GM11168 (cell line): ENCODE measurements around the gene BNC2.

ENCODE experiments used
- in situ Hi-C: fragments of 300-500 bp; cut with MboI; formaldehyde crosslinking; loops from one replicate; pipeline ENCODE4 v1.12.0; 2022; ENCODE audit warnings: low sequenced_read_pairs; ENCODE audit not compliant: unreplicated experiment

Gene BNC2

DNA sequence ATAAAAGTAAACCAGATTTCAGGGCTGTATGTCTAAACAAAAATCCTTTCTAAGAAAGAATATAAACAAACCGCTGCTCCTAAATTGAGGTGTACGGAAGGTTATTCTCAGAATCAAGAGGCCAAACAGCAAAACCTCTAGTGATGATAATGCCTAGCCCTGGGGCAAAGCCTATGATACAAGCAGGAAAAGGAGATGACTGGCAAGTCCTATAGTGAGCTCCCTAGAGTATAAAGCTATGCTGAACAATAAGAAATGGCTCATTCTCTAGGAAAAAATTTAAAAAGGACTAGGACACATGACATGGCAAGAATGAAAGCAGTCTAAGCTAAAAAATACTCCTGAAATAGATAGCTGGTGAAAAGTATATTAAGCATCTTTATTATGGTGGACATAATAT is 187.1 kb downstream of the BNC2 start:
- in situ Hi-C loops = no loop called here

DNA sequence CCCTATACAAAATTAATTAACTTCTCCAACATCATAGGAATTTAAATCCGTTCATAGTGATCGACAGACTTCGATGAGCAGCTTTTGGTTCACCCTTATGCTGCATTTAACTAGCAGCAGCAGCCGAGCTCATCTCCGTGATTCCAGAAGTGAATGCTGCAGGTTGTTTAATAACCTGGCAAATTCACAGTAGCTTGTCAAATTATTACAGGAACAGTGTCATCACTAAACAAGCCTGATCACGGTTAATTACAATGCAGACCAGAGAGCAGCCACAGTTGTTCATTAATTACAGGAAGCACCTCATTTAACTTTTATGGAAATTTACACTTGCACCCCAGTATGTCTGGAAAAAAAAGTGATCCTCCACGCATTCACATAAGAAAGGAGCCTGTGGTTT is 188.2 kb downstream of the BNC2 start:
- in situ Hi-C loops = no loop called here

- in situ Hi-C loops = no loop called here
Observed at GRCh38 chr9:16681652-16681987, 188.8 kb downstream of the BNC2 start.

DNA sequence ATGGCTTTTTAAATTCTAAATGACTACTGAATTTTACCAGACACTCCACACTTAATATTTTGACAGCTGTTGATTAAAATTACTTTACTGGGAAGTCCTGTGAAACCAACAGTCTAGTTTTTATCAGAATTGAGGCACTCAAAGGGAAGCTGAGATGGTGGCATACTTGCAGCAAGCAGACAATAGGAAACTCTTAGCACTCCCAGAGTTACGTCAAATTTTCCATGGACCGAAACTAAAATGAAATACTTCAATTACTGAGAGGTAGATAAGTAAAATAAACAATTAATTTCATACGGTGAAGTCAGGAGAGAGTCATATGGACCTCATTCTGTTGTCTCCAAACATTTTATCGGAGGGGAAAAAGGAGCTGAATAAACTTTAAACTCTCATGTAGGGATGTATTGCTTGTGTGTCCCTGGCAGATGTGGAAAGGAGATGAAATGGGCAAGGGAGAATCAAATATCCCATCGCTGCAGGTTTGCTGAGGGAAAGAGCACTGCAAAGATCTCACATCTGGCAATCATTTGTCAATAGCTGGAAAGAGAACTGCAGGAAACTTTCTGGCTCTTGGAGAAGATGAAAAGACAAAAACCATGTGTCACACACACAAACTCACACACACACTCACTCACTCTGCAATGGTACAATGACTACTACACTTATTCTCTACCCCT is 189.4 kb downstream of the BNC2 start:
- in situ Hi-C loops = no loop called here

DNA sequence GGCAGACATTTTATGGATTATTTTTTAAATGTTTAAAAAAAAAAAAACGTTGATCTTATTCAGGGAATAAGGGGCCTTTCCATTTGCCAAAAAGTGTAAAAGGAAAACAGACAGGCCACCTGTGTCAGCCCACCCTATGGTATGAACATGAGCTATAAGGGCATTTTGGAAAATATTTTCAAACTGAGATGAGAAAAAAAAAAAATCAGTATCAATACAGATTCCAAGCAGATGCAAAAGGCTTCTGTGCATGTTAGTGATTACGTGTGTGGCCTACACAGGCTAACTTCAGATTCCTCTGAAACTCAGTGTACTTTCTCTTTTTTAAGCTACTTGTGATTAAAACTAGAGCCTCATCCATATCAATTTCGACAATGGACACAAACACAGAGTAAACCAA is 189.9 kb downstream of the BNC2 start:
- in situ Hi-C loops = no loop called here

GRCh38 chr9:16679327-16679821 is 191.1 kb downstream of the BNC2 start:
- in situ Hi-C loops = no loop called here

GRCh38 chr9:16676519-16676918 is 194.0 kb downstream of the BNC2 start:
- in situ Hi-C loops = no loop called here

- in situ Hi-C loops = no loop called here
Observed at GRCh38 chr9:16675131-16675530, 195.3 kb downstream of the BNC2 start.

GRCh38 chr9:16673171-16673570 is 197.3 kb downstream of the BNC2 start:
- in situ Hi-C loops = no loop called here

GRCh38 chr9:16672501-16672900 is 198.0 kb downstream of the BNC2 start:
- in situ Hi-C loops = no loop called here

DNA sequence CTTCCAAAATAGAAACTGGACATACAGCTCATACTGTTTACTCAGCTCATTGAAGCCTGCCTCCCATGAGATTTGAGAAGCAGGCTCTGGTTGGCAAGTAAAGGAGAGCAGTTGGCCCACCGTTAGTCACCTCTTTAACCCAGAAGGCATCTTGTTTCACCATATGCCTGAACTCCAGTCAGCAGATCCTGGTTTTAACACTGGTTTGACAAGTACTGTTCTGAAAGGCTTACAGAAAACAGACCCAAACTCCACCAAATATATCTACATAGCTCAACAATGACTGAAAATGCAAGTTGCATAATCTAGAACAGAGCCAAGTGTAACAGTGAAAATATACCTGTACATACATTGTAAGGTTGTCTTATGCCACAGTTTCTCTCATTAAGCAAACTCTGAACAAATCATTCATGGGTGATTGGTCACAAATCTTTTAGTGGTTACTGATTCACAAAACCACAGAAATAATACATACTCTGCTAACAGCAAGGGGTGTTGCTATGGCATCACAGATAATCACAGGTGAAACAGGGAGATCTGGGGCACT is 198.8 kb downstream of the BNC2 start:
- in situ Hi-C loops = no loop called here

GRCh38 chr9:16670791-16671190 is 199.7 kb downstream of the BNC2 start:
- in situ Hi-C loops = no loop called here

GRCh38 chr9:16668734-16669295 is 201.7 kb downstream of the BNC2 start:
- in situ Hi-C loops = no loop called here

DNA sequence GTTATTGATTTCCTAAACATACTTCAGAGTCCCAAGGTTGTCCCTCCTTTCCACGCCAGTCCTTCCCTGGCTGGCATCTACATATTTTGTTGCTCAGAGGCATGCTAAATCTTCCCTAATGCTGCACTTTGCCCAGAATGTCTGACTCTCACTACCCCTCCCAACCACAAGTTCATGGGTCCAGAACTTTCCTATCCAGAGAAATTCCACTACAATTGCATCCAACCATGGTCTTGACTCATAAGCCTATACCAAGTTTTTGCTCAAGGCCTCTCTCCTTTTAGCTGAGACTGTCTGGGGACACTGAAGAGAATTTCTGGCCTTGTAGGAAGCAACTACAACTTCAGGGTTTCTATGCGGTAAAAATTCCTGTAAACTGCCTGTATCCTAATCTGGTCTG is 206.3 kb downstream of the BNC2 start:
- in situ Hi-C loops = no loop called here

DNA sequence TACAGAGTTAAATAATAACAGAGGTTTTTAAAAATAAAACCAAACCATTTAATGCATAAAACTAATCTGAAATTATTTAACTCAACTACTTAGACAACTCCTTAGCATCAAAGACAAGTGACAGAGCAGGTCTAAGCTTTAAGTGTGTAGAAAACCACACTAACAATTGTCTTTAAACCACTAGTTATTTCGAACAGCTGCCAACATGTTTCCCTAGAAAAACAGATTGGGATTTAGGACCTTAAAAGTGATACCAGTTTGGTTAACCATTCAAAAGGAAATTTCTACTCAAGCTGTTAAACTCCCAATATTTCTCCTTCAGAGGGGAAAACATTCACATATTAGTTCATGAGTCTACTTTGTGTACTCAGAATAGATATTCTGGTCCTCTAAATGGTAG is 208.7 kb downstream of the BNC2 start:
- in situ Hi-C loops = no loop called here

DNA sequence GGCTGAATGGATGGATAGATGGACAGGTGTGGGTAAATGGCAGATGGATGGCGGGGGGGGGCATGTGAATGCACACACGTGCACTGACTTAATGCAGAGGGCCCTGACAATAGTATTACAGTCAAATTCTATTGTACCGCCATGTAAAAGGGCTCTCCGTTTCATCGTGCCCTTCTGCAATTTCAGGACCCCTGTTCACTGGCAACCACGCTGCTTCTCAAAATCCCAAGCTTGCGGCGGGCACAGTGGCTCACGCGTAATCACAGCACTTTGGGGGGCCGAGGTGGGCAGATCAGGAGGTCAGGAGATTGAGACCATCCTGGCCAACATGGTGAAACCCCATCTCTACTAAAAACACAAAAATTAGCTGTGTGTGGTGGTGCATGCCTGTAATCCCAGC is 211.4 kb downstream of the BNC2 start:
- in situ Hi-C loops = no loop called here

DNA sequence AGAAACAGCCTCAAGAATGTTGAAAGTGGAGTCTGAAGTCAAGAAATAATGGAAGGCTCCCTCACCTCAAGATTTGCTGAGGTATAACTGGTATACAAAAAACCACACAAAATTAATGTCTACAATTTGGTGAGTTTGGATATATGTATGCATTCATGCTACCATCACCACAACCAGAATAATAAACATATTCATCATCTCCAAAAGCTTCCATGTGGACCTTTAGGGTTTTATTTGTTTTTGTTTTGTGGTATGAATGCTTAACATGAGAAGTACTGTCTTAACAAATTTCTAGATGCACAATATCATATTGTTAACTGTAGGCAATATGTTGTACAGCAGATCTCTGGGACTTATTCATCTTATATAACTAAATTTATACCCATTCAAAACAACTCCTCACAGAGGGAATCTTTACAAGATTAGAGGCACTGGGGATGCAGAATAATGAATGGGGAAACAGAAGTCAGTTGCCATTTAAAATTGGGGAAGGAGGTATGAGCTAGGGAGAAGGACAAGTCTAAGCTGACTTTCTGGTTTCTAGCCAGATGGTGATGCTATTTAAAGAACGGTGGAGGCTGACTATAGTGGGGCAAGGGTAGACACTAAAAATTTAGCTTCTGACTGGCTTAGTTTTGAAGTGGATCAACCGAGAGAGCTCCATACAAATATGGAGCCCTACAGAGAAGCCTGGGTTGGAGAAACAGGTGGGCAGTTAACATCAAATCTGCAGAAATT is 213.9 kb downstream of the BNC2 start:
- in situ Hi-C loops = no loop called here

GRCh38 chr9:16654596-16655126 is 215.8 kb downstream of the BNC2 start:
- in situ Hi-C loops = no loop called here

DNA sequence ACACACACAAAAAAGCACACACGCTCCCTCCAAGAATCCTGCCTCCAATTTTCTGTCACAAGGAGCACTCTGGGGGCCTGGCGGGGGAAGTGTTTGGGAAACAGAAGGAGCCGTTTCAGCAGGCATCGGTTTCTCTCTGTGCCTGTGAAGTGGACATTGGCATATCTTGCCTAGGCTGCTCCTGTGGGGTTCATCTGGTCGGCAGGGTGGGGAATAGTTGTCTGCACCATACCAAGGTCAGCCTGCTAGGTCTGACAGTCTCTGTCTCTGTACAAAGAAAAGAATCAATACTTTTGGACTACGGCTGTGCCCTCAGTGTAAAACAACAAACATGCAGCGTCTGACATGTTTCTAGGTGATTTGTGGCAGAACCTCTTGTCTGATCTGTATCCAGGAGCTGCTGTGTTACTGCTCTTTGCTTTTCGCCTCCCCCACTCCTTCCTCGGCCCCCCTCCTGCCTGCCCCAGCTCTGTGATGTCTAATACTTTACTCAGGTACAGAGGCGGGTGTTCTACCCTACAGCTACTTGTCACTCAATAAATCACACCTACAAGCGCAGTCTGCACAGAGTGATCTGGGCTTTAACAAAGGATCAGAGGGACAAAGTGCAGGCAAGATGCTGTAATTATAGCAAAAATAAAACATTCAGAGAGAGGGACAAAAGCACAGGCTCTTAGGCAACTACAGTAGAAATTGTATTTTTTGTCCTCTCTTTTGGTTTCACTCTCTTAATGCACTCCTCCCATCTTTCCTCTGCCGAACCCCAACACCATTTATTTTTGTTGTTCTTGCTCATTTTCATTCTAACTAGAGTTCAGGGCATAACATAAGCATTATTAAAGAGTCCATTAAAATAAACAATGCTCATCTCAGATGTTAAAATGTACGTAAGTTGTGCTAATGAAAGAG is 216.7 kb downstream of the BNC2 start:
- in situ Hi-C loops = no loop called here

GRCh38 chr9:16652582-16652981 is 217.9 kb downstream of the BNC2 start:
- in situ Hi-C loops = no loop called here
